ENCODE data around the gene NALCN. TPM values are rescaled to one million over a fixed set of nuclear protein-coding genes. Genes with fewer than 3 reads are reported as not detected.
A peak's percentile ranks its signal among the peaks of the same experiment; 100 is the strongest.

The NALCN gene
- total RNA-seq, 2 donors from 2014 or later, result 26.9 to 28.6 TPM

- Histone ChIP-seq H3K36me3 (no peaks in the 10 kb centered on the region), H3K9me3 (no peaks in the 10 kb centered on the region), H3K4me3 (no peak overlapping the region), H3K4me1 (ENCODE audit: control insufficient read depth in 1 of 2, low read depth in 2 of 2) (peaks cover 15 to 53% of the 10 kb centered on the region in 2 donors), H3K27me3 (replicated peaks; ENCODE audit: insufficient read depth) (no peaks in the 10 kb centered on the region), H3K27ac (peak overlapping the region; percentile 66 to 72)
- peak; percentile 40 for ATAC-seq (ENCODE audit: insufficient number of reproducible peaks, low FRiP score, low read depth)
- no peak for TF ChIP-seq CTCF (IDR thresholded peaks at IDR 0.05)
- DNase-seq (ENCODE audit: low spot score), result no peak
Observed at GRCh38 chr13:101307181-101307701, 109.1 kb downstream of the NALCN start.

GRCh38 chr13:101306773-101307172 lies 109.5 kb downstream of the NALCN start:
- peaks cover 15 to 53% of the 10 kb centered on the region in 2 donors for H3K4me1 ChIP-seq (ENCODE audit: control insufficient read depth in 1 of 2, low read depth in 2 of 2)
- H3K36me3 ChIP-seq, result no peaks in the 10 kb centered on the region
- no peak overlapping the region for H3K4me3 ChIP-seq
- H3K27ac ChIP-seq, result peak overlapping the region; percentile 66 to 72
- TF ChIP-seq CTCF (IDR thresholded peaks at IDR 0.05), result no peak
- DNase-seq (ENCODE audit: low spot score) (no peak), ATAC-seq (ENCODE audit: insufficient number of reproducible peaks, low FRiP score, low read depth) (no peak)
- H3K9me3 ChIP-seq, result no peaks in the 10 kb centered on the region
- H3K27me3 ChIP-seq (replicated peaks; ENCODE audit: insufficient read depth), result no peaks in the 10 kb centered on the region

- Histone ChIP-seq H3K27ac (peak overlapping the region; percentile 66 to 72), H3K4me3 (no peak overlapping the region), H3K27me3 (replicated peaks; ENCODE audit: insufficient read depth) (no peaks in the 10 kb centered on the region), H3K36me3 (no peaks in the 10 kb centered on the region), H3K9me3 (no peaks in the 10 kb centered on the region), H3K4me1 (ENCODE audit: control insufficient read depth in 1 of 2, low read depth in 2 of 2) (peaks cover 15 to 61% of the 10 kb centered on the region in 2 donors)
- no peak for TF ChIP-seq CTCF (IDR thresholded peaks at IDR 0.05)
- ATAC-seq (ENCODE audit: insufficient number of reproducible peaks, low FRiP score, low read depth) (no peak), DNase-seq (ENCODE audit: low spot score) (no peak)
Observed at GRCh38 chr13:101305981-101306411, 110.3 kb downstream of the NALCN start.

- DNase-seq (ENCODE audit: low spot score) (no peak), ATAC-seq (ENCODE audit: insufficient number of reproducible peaks, low FRiP score, low read depth) (no peak)
- Histone ChIP-seq H3K9me3 (no peaks in the 10 kb centered on the region), H3K27ac (peak overlapping the region in 1 of 2 donors; percentile 3), H3K4me1 (ENCODE audit: control insufficient read depth in 1 of 2, low read depth in 2 of 2) (peaks cover 19 to 53% of the 10 kb centered on the region in 2 donors), H3K36me3 (no peaks in the 10 kb centered on the region), H3K4me3 (no peak overlapping the region), H3K27me3 (replicated peaks; ENCODE audit: insufficient read depth) (no peaks in the 10 kb centered on the region)
- no peak for TF ChIP-seq CTCF (IDR thresholded peaks at IDR 0.05)
Observed at GRCh38 chr13:101303521-101303920, 112.8 kb downstream of the NALCN start.

- no peaks in the 10 kb centered on the region for H3K36me3 ChIP-seq
- H3K9me3 ChIP-seq, result no peaks in the 10 kb centered on the region
- H3K27ac ChIP-seq, result peak overlapping the region; percentile 21 to 26
- DNase-seq (ENCODE audit: low spot score), result no peak
- peak overlapping the region; percentile 42 for H3K4me3 ChIP-seq
- no peak for TF ChIP-seq CTCF (IDR thresholded peaks at IDR 0.05)
- peaks cover 6 to 29% of the 10 kb centered on the region in 2 donors for H3K4me1 ChIP-seq (ENCODE audit: control insufficient read depth in 1 of 2, low read depth in 2 of 2)
- no peaks in the 10 kb centered on the region for H3K27me3 ChIP-seq (replicated peaks; ENCODE audit: insufficient read depth)
- ATAC-seq (ENCODE audit: insufficient number of reproducible peaks, low FRiP score, low read depth), result peak; percentile 33
Observed at GRCh38 chr13:101301053-101301452, 115.3 kb downstream of the NALCN start.
